ENCODE measurements around the gene PFDN6.

- TF ChIP-seq CTCF (IDR thresholded peaks at IDR 0.05) (no peak), POLR2A (IDR thresholded peaks at IDR 0.05) (no peak)
These were observed 31.8 kb downstream of the PFDN6 start for GRCh38 chr6:33321227-33321626.

All from uterus (tissue), 2 donors.